Heart left ventricle (tissue), 16 donors: ENCODE results near the gene PI4KA. TPM values are rescaled to one million over a fixed set of nuclear protein-coding genes. Genes with fewer than 3 reads are reported as not detected.

Source experiments
- ATAC-seq, 4 donors: fragments of 200-7000 bp; cut with Tn5 transposase; one replicate each; pipeline ENCODE4 v1.9.1; 2020 to 2022; ENCODE audit warnings: moderate library complexity in 4 of 4, mild to moderate bottlenecking in 3 of 4, moderate number of reproducible peaks in 1 of 4
- DNase-seq, 5 donors: peaks; one replicate each; pipeline ENCODE4 v3.0.0-alpha.2; 2020
- H3K27ac ChIP-seq, 12 donors: fragments of 200-600 bp; sonication (generic) in 4 of 12; one replicate each; pipeline versions ENCODE4 v1.5.0 to v1.8.0; 2016 to 2022; ENCODE audit warnings: mild to moderate bottlenecking in 2 of 12
- H3K27me3 ChIP-seq, 9 donors: fragments of 200-600 bp; sonication (generic) in 2 of 9; one replicate each; pipeline versions ENCODE4 v1.5.1 to v1.8.0; 2016 to 2022; ENCODE audit warnings: mild to moderate bottlenecking in 3 of 9
- H3K36me3 ChIP-seq, 9 donors: fragments of 200-600 bp; sonication (generic) in 2 of 9; one replicate each; pipeline versions ENCODE4 v1.5.0 to v1.8.0; 2018 to 2022; ENCODE audit warnings: mild to moderate bottlenecking in 2 of 9
- H3K4me1 ChIP-seq, 12 donors: fragments of 200-600 bp; sonication (generic) in 4 of 12; one replicate each; pipeline versions ENCODE4 v1.5.0 to v1.8.0; 2016 to 2022; ENCODE audit warnings: mild to moderate bottlenecking in 3 of 12
- H3K4me3 ChIP-seq, 12 donors: fragments of 200-600 bp; sonication (generic) in 4 of 12; one replicate each; pipeline versions ENCODE4 v1.5.0 to v1.8.0; 2017 to 2022; ENCODE audit warnings: mild to moderate bottlenecking in 9 of 12, moderate library complexity in 4 of 12
- H3K9me3 ChIP-seq, 12 donors: fragments of 200-600 bp; sonication (generic) in 4 of 12; one replicate each; pipeline versions ENCODE4 v1.5.0 to v1.8.0; 2016 to 2022; ENCODE audit warnings: mild to moderate bottlenecking in 1 of 12
- CTCF ChIP-seq, 12 donors: fragments of 200-600 bp; sonication (generic) in 4 of 12; IDR thresholded peaks; one replicate each; pipeline versions ENCODE4 v1.5.0 to v1.8.0; 2018 to 2022; ENCODE audit warnings: antibody characterized with exemption in 12 of 12, mild to moderate bottlenecking in 5 of 12
- POLR2A ChIP-seq, 2 donors: fragments of 450-650 bp; IDR thresholded peaks; one replicate each; pipeline ENCODE4 v1.6.1; 2017; ENCODE audit warnings: antibody characterized with exemption in 2 of 2, mild to moderate bottlenecking in 2 of 2, moderate library complexity in 2 of 2
- WGBS, 4 donors: extraction: QIAGEN DNeasy Blood & Tissue Kit in 2 of 4; methylation state at CpG; one replicate each; pipeline versions ENCODE4 v1.1.5 to v1.1.7; 2013 to 2018; 5-methylcytosine and 5-hydroxymethylcytosine counted together
- intact Hi-C, 10 donors: fragments of 100-400 bp; cut with DNase I; formaldehyde crosslinking; loops; one replicate each; pipeline versions ENCODE4 v1.11.1 to v1.14.2; 2022
- polyA plus RNA-seq, 2 donors: library from polyadenylated mRNA; stranded (reverse); fragments of 200-250 nt; gene quantifications; one replicate each; pipeline ENCODE4 v1.2.3, GENCODE V29; 2013
- total RNA-seq, 9 donors: library from RNA; depleted of rRNA in 2 of 9; stranded (reverse); fragments of >200 nt in 2 of 9; fragmentation: NEBNext Ultra II Directional in 3 of 9; extraction: Animal tissue kit (Norgen Biotek cat#: 25700) in 3 of 9; gene quantifications; one replicate each; pipeline versions ENCODE4 v1.1.0 to v1.2.4, GENCODE V29; 2016 to 2023
- donor health status: ischemic (EF 13 %, LVEDD 7.1; RV severe dilation, severe dysfunction).
- donor health status: healthy with polysubstance abuse.
- donor health status: DM: no; HTN: yes; CAD: no.
- donor health status: DM: no; HTN: no; CAD: no.
- donor health status: ischemic (EF 25% LVEDD 6.9; RV normal size, moderate dysfunction).
- donor health status: ischemic (EF 25% LVEDD 5.7; RV mildly dilated, moderate dysfunction).
- donor health status: healthy.
- donor health status: DM: yes; HTN: yes; CAD: no.
- donor health status: ischemic (EF 35%, LVEDD 5.7; RV mildly dilated, moderate dysfunction).
- donor health status: nonischemic (EF 11% LVEDD 7.7; RV severe dilation, severe dysfunction).
- donor health status: DM: yes; HTN: yes; CAD: no.
- donor health status: PGD.
- donor health status: ischemic (EF 29% LVEDD 5.4; RV normal size, mild dysfunction).
- donor health status: nonischemic (EF 23%, LVEDD 6.1; RV moderate dilation, normal function).

The PI4KA gene
- total and polyA plus RNA-seq, 11 donors: 20.6 to 66.4 (median 46.9) TPM

DNA sequence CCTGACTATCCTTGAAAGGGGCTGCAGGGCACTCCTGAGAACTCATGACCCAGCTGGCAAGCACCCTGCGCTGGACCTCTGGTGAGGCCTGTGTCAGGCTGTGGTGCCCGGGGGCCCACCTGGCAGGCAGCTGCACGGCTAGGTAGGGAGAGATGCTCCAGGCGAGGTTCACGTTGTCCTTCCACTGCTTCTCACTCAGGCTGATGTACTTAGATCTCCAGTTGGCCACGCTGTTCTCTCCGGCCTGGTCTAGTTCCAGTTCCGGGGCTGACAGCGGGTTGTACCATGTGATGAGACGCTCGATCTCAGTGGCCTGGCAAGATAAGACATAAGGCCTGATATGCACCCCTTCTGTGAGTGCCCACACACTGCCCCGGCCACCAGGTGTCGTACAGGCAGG lies 129.4 kb downstream of the PI4KA start:
- no peak overlapping the region for H3K27ac ChIP-seq
- H3K36me3 ChIP-seq: peaks cover 0 to 79% (median 65%) of the 10 kb centered on the region in 9 donors
- H3K4me3 ChIP-seq: no peak overlapping the region
- no peaks in the 10 kb centered on the region for H3K27me3 ChIP-seq
- no peaks in the 10 kb centered on the region for H3K9me3 ChIP-seq
- WGBS, 4 donors: 64 to 74% (median 71%) methylated on average over 13 of the region's 13 CpGs
- H3K4me1 ChIP-seq: peaks cover 0 to 8% (median 0%) of the 10 kb centered on the region in 12 donors
- no peak for DNase-seq
- intact Hi-C loops: no loop called here
- TF ChIP-seq POLR2A (IDR thresholded peaks at IDR 0.05) (no peak), CTCF (IDR thresholded peaks at IDR 0.05) (no peak)
- ATAC-seq: peak; percentile 7 to 37 (median 30)

DNA sequence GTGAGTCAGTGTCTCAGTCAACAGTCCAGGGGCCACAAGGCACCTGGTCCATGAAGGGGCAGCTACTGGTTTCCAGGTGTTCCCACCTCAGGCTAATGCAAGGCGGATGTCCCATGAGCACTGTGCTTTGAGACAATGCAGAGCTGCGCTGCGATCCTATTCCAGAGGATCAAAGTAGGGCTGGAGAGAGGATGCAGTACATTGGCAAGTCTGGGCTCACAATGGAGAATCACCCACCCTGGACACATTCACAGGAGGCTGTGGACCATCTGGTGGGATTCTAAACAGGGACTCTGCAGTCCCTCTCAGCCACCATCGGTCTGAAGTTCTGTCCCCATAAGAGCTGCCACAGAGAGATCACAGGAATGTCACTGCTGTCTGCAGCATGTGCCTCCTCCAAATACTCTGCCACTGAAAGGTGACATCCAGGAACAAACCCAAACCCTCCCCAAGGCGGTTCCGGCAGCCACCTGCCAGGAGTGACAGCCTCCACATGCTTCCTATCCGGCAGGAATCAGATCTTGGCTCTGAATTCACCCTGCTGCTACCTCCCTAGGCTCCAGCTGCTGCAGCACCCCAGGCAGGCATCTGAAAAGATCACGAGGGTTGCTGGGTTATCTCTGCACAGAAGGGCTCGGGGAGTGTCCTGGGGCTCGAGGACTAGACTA lies 130.0 kb downstream of the PI4KA start:
- no peak for TF ChIP-seq POLR2A (IDR thresholded peaks at IDR 0.05)
- TF ChIP-seq CTCF (IDR thresholded peaks at IDR 0.05): no peak
- Histone ChIP-seq H3K27ac (no peak overlapping the region), H3K4me1 (peaks cover 0 to 8% (median 0%) of the 10 kb centered on the region in 12 donors), H3K36me3 (peaks cover 0 to 79% (median 65%) of the 10 kb centered on the region in 9 donors), H3K4me3 (no peak overlapping the region), H3K9me3 (no peaks in the 10 kb centered on the region), H3K27me3 (no peaks in the 10 kb centered on the region)
- intact Hi-C loops: no loop called here
- ATAC-seq (peak in 2 of 4 donors; percentile 10 to 13), DNase-seq (no peak)
- 68 to 83% (median 72%) methylated on average over 6 to 10 of the region's 10 CpGs for WGBS, 4 donors

DNA sequence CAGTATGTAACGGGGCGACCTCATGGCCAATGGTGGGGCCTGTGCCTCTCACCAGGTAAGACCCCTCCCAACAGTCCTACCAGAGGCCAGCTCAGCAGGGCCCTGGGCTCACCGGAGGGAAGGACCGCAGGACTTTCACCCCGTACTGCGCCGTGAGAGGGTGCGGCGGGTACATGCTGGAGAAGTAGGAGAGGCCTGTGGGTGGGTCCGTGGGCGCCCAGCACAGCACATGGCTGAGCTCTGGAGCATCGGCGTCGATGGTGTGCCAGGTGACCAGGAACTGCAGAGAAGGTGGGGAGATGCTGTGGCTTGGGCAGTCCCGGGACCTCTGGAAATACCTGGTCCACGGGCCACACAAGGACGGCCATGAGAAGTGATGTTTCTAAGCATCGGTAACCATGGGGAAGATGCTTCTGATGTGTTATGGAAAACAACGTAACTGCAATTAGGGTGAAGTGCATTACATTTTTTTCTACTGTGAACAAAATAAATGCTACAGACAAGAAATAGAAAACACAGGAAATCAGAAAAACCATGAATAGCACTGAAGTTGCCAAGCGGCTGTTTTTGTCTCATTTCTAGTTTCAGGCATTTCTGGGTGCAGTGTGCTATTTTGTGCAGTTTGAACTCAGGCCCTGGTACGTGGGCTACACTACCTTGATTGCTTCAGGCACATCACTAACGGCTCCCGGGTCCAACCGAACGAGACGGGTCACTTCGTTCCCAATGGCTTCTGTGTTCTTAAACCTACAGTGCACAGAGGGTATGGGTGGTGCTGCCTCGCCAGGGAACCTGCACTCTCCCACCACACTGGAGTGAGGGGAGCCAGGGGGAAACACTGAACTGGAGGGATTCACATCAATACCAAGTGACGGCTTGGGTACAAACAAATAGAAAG lies 131.2 kb downstream of the PI4KA start:
- Histone ChIP-seq H3K4me1 (peaks cover 0 to 8% (median 0%) of the 10 kb centered on the region in 12 donors), H3K4me3 (no peak overlapping the region), H3K36me3 (peaks cover 0 to 75% (median 63%) of the 10 kb centered on the region in 9 donors), H3K9me3 (no peaks in the 10 kb centered on the region), H3K27me3 (no peaks in the 10 kb centered on the region), H3K27ac (no peak overlapping the region)
- intact Hi-C loops: no loop called here
- 90 to 93% (median 92%) methylated on average over 29 of the region's 29 CpGs for WGBS, 4 donors
- TF ChIP-seq CTCF (IDR thresholded peaks at IDR 0.05): no peak
- TF ChIP-seq POLR2A (IDR thresholded peaks at IDR 0.05): no peak
- ATAC-seq (peak in 1 of 4 donors; percentile 32), DNase-seq (no peak)

DNA sequence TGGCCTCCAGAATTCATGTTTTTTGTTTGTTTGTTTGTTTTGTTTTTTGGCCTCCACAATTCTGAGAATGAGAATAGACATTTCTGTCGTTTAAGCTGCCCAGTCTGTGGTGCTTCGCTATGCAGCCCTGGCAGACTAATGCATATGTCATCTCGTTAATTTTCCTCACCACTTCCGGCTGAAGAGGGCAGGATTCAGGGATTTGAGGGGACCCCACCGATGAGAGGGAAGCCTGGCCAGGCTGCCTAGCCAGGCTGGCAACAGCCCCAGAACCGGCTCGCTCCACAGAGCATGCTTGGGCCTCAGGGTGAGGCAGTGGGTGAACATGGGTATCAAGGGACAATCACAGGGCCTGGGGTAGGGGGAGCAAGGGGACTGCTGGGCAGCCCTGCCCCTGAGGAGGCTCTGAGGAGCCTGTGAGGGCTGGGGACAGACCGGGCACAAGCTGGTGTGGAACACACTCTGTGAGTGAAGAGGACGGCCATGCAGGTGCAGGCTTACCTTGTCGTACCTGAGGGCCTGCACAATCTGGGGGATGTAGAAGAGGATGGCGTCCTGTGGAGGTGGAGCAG lies 132.5 kb downstream of the PI4KA start:
- DNase-seq (no peak), ATAC-seq (no peak)
- intact Hi-C loops: no loop called here
- Histone ChIP-seq H3K27me3 (no peaks in the 10 kb centered on the region), H3K4me1 (peaks cover 0 to 8% (median 0%) of the 10 kb centered on the region in 12 donors), H3K27ac (no peak overlapping the region), H3K4me3 (no peak overlapping the region), H3K9me3 (no peaks in the 10 kb centered on the region), H3K36me3 (peaks cover 0 to 79% (median 68%) of the 10 kb centered on the region in 9 donors)
- TF ChIP-seq CTCF (IDR thresholded peaks at IDR 0.05): no peak
- no peak for TF ChIP-seq POLR2A (IDR thresholded peaks at IDR 0.05)
- 91 to 93% (median 92%) methylated on average over 11 of the region's 11 CpGs for WGBS, 4 donors
